SKM-1 treated with dmso at 0.1 percent for 144 hours (cell line): ENCODE measurements around the gene SLC29A4.
"Not testable (repeated sequence)": the region's sequence is repeated elsewhere in the genome, so short reads cannot be mapped to it uniquely, and the experiment has no call there.

Source experiments
- DNase-seq: peaks from one replicate; lab custom pipeline; 2025; ENCODE audit not compliant: unreplicated experiment; lab: John Stamatoyannopoulos, UW

The SLC29A4 gene

GRCh38 chr7:5295039-5296014 is 12.6 kb downstream of the SLC29A4 start:
- no peak for DNase-seq

DNA sequence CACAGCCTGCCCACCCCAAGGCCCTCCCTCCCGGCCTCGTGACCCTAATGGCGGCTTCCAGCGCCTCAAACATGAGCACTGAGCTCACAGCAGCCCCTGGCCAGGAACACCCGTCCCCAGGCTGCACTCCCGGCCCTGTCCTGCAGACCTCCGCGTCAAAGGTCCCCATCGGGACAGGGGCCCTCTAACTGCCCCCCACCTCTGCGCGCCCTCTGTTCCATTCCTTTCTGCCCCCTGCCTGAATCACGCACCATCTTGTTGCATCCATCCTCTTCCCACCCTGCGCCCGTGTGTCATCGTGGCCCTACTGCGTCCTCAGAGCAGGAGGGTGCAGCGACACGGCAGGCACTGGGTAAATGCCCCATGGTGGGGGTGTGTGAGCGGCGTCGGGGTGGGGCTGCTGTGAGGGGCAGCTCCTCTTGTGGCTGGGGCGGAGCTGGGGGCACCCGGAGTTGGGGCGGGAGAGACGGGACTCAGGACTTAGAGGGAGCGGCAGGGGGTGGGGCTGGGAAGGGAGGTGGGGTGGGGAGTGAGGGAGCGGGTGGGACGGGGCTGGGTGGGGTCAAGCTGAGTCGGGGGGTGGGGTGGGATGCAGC is 13.4 kb downstream of the SLC29A4 start:
- DNase-seq: no peak

- no peak for DNase-seq
Measured at GRCh38 chr7:5296611-5297226, 14.0 kb downstream of the SLC29A4 start.

DNA sequence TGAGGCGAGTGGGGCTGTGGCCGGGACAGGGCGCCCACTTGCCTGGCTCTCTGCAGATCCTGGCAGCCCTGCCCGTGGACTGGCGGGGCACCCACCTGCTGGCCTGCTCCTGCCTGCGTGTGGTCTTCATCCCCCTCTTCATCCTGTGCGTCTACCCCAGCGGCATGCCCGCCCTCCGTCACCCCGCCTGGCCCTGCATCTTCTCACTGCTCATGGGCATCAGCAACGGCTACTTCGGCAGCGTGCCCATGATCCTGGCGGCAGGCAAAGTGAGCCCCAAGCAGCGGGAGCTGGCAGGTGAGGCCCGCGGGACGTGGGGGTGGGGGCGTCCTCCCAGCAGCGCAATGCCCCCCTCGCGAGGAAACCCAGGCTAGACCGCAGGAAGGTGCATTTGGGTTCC is 17.6 kb downstream of the SLC29A4 start:
- DNase-seq: no peak

GRCh38 chr7:5302577-5302976 is 19.8 kb downstream of the SLC29A4 start:
- DNase-seq: no peak

- DNase-seq: no peak
Measured at GRCh38 chr7:5303061-5303460, 20.3 kb downstream of the SLC29A4 start.

DNA sequence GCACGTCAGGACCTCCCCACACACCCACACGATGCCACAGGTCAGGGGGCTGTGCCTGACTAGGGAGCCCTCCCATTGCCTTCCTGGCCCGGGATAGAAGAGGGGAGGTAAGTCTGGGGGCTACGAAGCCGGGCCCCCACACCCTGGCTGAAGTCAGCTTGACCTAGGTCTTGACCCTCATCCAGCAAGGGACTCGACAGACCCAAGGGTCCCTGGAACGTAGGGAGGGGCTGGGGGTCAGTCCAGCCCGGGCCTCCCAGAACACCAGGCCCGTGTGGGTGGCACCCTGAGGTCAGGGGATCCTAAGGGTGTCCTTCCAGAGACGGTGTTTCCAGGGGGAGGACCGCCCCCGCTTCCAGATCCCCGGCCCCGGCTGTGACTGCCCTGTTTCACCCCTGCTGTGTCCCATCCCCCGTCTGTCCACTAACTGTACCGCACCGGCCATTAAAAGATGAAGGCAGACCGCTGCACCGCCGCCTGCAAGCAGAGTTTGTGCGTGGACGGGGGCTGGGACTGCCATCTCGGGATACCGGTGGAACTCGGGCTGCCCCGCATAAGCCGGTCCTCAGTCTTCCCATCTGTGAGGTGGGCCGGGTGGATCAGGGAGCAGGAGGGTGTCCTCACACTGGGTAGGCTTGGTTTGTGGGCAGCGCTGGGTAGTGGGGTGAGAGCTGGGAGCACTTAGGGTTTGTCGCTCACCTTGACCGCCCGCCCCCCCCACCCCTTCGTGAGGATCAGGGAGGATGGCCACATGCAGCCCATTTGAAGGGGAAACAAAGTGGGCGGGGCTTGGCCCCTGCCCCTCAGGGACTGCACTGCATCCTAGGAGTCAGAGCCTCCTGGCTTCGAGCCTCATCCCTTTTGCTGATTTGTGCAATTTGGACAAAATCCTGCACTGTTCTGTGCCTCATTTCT is 21.1 kb downstream of the SLC29A4 start:
- DNase-seq: no peak

DNA sequence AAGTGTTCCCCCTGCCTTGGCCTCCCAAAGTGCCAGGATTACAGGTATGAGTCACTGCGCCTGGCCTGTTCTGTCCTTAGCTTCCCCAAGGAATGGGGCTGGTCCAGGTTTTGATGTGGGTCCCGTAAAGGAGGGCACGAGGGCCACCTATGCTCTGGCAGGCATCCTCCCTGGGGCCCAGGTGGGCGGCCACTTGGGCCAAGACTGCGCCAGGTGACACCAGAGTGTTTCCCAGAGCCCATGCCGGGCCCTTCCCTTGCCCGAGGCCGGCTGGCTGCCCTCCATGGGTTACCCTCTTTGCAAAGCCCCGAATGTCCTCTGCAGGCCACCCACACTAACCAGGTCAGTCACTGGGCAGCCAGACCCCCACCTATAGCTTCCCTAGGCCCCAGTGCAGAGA is 22.3 kb downstream of the SLC29A4 start:
- DNase-seq: not testable (repeated sequence)

DNA sequence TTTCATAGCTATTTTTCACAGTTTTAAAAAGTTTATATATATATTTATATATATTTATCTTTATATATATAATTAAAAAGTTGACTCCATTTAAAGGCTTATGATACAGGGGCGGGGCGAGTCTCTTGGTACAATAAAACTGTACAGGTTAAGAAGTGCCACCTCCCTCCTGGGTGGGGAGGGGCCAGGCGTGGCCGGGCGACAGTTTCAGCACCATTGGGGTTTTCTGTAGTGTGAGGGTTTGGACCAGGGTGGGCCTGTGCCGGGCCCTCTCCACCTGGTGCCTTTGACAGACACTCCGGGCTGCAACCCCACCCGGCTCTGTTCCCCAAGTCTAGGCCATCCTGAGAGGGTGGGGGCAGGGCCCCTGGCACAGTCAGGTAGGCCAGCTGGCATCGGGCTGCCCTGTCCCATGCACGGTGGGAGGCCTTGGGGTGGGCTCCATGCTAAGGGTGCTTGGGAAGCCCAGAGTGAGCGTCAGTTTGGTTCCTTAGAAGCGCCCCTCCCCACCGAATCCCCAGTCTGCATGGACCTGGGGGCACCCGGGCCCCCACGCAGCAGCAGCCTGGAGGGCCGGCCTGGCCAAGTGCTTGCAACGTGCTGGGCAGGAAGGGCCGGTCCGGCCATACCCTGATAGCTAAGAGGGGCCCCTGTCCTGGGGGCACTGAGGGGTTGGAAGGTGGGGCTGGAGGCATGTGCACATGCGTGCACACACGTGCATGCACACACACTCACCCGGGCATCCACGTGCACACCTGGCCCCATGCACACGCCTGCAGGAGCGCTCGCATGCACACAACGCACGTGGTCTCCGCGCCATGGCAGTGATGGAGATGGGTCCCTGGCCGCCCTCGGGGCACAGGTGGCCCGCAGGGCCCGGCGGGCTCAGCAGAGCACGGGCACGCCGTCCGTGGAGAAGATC is 24.7 kb downstream of the SLC29A4 start:
- not testable (repeated sequence) for DNase-seq

DNA sequence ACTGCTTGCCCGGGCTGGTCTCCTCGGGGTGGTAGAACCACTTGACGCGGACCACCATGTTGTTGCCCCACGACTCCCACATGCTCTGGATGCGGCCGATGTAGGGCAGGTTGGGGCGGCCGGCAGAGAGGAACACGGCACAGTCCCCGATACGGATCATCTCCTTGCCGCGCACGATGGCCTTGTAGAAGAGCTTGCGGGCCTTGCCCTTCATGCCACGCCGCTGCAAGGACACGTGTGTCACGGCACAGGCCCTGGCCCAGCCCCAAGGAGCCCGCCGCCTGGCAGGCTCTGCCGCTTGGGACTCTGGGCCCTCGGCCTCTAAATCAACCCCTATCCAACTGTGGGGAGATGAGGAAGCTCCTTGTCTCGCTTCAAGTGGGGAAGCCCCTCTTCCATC is 26.4 kb downstream of the SLC29A4 start:
- no peak for DNase-seq

- DNase-seq: no peak
Measured at GRCh38 chr7:5310822-5311405, 28.2 kb downstream of the SLC29A4 start.

DNA sequence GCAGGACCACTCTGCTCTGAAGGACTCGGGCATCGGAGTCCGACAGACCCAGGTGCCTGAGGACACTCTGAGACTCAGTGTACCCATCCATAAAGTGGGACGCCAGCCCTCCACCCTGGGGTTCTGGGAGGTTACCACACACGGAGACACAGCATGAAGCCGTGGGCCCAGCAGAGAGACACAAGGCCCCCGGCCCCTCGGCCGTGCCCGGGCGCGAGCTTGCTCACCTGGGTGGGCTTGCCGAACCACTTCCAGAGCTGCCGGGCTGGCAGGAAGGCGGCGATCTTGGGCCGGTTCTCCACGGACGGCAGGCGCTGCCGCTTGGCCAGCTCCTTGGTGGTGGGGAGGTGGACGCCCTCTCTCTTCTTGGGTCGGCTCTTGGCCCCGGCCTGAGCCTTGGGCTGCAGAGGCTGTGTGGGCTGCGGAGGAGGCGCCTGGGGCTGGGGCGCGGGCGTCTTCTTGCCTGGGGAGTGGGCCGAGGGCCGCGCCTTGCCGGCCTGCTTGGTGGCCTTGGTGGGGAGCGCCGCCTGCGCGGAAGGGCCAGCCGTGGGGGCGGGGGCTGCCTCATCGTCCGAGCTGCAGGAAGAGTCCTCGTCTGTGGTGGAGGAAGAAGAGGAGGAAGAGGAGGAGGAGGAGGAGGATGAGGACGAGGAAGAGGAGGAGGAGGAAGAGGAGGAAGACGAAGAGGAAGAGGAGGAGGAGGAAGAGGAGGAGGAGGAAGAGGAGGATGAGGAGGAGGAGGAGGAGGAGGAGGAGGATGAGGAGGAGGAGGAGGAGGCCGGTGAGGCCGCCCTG is 29.7 kb downstream of the SLC29A4 start:
- not testable (repeated sequence) for DNase-seq

DNA sequence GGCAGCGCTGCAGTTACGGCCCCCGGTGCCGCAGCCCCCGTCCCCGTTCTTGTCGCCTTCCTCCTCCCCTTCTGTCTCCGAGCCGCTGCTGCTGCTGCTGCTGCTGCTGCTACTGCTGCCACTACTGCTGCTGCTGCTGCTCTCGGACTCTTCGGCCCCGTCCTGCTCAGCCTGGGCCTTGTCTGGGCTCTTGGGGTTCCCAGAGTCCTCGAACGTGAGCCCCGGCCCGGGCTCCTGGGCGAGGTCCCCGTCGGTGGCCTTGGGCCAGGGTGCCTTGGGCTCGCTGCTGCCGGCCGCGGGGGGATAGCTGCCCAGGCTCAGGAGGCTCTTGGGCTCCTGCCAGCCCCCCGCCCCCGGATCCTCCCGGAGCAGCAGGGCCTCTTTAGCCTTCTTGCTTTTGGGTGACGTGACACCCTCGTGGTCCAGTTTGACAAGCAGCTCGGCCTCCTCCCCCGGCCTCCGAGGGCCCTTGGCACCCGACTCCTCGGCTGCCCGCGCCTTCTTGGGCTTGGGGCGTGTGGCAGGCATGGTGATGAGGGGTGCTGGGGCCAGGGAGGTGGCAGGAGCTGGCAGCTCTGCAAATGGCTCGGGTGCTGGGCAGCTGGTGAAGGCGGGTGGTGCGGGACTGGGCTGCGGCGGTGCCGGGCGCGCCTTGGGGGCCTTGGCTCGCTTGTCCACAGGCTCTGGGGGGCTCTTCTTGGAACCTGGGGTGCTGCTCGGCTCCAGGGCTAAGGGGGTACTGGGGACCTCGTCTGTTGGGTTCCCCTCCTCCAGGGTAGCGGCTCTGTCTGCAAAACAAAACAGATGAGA is 30.5 kb downstream of the SLC29A4 start:
- DNase-seq: not testable (repeated sequence)

- DNase-seq: no peak
Measured at GRCh38 chr7:5314864-5315263, 32.1 kb downstream of the SLC29A4 start.

DNA sequence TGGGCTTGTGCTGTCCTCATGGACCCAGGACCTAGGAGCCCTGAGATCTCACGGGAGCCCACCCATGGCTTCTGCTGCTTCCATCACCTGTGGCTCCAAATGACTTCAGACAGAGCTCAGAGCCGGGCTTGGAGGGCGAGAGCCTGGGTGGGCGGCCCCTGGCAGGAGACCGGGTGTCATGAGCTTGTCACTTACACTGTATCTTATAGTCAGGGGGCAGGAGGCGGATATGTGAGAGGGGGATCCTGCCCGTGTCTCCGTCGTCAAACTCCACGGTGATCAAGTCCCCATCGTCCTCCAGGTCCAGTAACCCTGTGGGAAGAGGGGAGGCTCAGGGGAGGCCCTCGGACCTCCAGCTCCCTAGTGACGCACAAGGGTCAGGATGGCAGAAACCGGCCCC is 33.0 kb downstream of the SLC29A4 start:
- no peak for DNase-seq

GRCh38 chr7:5318613-5319012 is 35.9 kb downstream of the SLC29A4 start:
- DNase-seq: not testable (repeated sequence)

DNA sequence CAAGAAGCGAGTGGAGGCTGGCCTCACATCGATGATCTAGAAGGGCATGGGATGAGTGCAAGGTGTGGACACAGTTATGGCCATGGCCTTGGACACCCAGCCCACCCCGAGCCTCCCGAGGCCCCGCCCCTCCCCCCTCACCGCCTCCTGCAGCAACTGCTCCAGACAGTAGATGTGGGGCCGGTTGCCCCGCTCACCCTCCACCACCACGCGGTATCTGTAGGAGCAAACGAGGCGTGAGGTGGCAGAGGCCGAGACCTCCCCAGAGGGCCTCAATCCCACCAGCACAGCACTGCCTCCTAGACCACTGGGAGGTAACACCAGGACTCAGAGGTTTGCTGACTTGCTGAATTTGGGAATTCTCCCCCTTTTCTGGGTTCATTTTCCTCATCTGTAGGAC is 37.6 kb downstream of the SLC29A4 start:
- no peak for DNase-seq
